HG02610 (cell line): ENCODE data around the gene PROK2.

ENCODE experiments used
- ATAC-seq: cut with Tn5 transposase; IDR thresholded peaks from one replicate; pipeline ENCODE4 v1.9.1; 2021; ENCODE audit warnings: mild to moderate bottlenecking, moderate library complexity; ENCODE audit not compliant: unreplicated experiment

Gene PROK2

GRCh38 chr3:71751602-71752001 lies 33.3 kb downstream of the PROK2 start:
- ATAC-seq: no peak

DNA sequence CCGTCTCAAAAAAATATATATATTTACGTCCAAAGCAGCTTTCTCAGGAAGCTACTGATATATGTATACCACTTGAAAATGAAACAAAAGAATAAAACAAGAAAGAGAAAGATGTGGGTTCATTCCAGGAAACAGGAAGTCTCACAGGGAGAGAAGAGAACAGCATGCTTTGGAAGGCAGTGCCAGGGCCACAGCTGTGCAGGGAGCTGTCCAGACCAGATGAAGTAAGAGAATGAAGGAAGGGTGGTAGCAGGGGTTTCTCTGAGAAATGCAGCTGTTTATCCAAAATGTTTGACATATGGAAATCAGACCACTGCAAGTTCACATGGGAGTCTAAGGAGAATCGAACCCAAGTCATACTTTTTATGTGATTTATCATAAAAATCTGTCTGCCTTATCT lies 40.2 kb downstream of the PROK2 start:
- ATAC-seq: no peak

DNA sequence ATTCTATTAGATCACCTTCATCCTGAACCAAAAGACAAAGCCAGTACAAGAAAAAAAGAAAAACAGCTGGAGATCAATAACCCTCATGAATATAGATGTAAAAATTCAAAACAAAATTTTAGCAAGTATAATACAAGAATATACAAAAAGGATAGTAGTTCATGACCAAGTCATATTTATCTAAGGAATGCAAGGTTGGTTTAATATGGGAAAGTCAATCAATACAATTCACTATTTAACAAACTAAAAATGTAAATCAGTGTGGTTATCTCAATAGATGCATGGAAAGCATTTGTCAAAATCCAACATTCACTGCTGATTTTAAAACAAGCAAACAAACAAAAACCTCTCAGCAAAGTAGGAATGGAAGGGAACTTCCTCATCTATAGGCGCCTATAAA lies 42.3 kb downstream of the PROK2 start:
- ATAC-seq: no peak

- no peak for ATAC-seq
Measured at GRCh38 chr3:71734881-71735280, 50.1 kb downstream of the PROK2 start.

- no peak for ATAC-seq
Measured at GRCh38 chr3:71733319-71733718, 51.6 kb downstream of the PROK2 start.

GRCh38 chr3:71732637-71733036 lies 52.3 kb downstream of the PROK2 start:
- no peak for ATAC-seq

- no peak for ATAC-seq
Measured at GRCh38 chr3:71728632-71729342, 56.2 kb downstream of the PROK2 start.

GRCh38 chr3:71726146-71726545 lies 58.8 kb downstream of the PROK2 start:
- no peak for ATAC-seq

GRCh38 chr3:71725271-71725991 lies 59.5 kb downstream of the PROK2 start, which contains the start of gene EIF4E3:
TSS of gene EIF4E3 (minus strand) at chr3:71725402. CDS start at chr3:71725367, 35 bp downstream.
- ATAC-seq: peak; percentile 57

GRCh38 chr3:71724584-71725270 lies 60.2 kb downstream of the PROK2 start:
- peak; percentile 36 for ATAC-seq

DNA sequence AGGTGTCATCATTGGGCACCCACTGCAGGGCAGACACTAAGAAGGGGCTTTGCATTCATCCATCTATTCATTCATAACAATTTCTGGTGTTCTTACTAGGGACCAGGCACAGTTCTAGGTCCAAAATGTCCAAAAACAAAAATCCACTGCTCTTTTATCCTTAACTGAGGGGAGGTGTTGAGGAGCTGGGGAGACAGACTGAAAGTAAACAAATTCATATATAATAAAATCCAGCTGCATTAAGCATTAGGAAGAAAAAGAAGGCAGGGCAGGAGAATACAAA lies 60.8 kb downstream of the PROK2 start:
- ATAC-seq: no peak

- peak; percentile 66 for ATAC-seq
Measured at GRCh38 chr3:71723452-71724170, 61.3 kb downstream of the PROK2 start.

- no peak for ATAC-seq
Measured at GRCh38 chr3:71722693-71723092, 62.3 kb downstream of the PROK2 start.
